H1 (cell line): ENCODE results near the gene SLC25A24. TPM values are rescaled to one million over a fixed set of nuclear protein-coding genes. Genes with fewer than 3 reads are reported as not detected.

ENCODE experiments used
- ASH2L ChIP-seq: fragments of 200-600, 300-600 bp; sonication (generic); IDR thresholded peaks from one replicate; pipeline ENCODE4 v1.7.1; 2017; ENCODE audit warnings: low read length
- ATF2 ChIP-seq: IDR thresholded peaks from 2 replicates; pipeline ENCODE4 v1.6.1; 2012; ENCODE audit warnings: low read length, inconsistent platforms
- CBX8 ChIP-seq: fragments of 300-800, 300-1000 bp; sonication (generic); IDR thresholded peaks from 2 replicates; pipeline ENCODE4 v1.7.1; 2016; ENCODE audit warnings: low read depth, low read length, borderline replicate concordance
- CTBP2 ChIP-seq: IDR thresholded peaks from 2 replicates; pipeline ENCODE4 v1.7.0; 2011; ENCODE audit warnings: borderline replicate concordance, mild to moderate bottlenecking, moderate library complexity, mixed read lengths, low read length; ENCODE audit not compliant: insufficient read depth, insufficient read length
- KDM5A ChIP-seq: fragments of 200-600 bp; IDR thresholded peaks from 2 replicates; pipeline ENCODE4 v1.7.1; 2012; ENCODE audit warnings: mild to moderate bottlenecking, low read length, inconsistent platforms, mixed read lengths
- SIN3A ChIP-seq, 2 experiments: IDR thresholded peaks in 1 of 2; conservative IDR thresholded peaks in 1 of 2; 2 replicates each; pipeline ENCODE4 v1.6.1; 2011 to 2012; ENCODE audit warnings: low read length in 2 of 2, improper control_type of control experiment in 1 of 2, low read depth in 1 of 2, mild to moderate bottlenecking in 1 of 2
- polyA plus RNA-seq, 7 experiments: library from polyadenylated mRNA; depleted of rRNA in 3 of 7; stranded (reverse) in 5 of 7; unstranded in 2 of 7; fragments of >200 nt in 5 of 7; fragments of 200-250 nt in 2 of 7; gene quantifications; 1 replicate in 5 of 7; 2 replicates in 1 of 7; 4 replicates in 1 of 7; pipeline versions ENCODE4 v1.2.1 to v1.2.3, GENCODE V29; 2011 to 2013; ENCODE audit warnings: missing spikeins in 2 of 7, mixed read lengths in 2 of 7
- total RNA-seq: library from RNA; stranded (reverse); fragmentation: NEBNext Ultra II Directional; extraction: Animal tissue kit (Norgen Biotek cat#: 25700); gene quantifications from 2 replicates; pipeline ENCODE4 v1.2.1, GENCODE V29; 2021

Gene SLC25A24
- total and polyA plus RNA-seq, 2 of the 8 experiments (the other 6 are each of a cell fraction or from before 2014, with no cell fraction given), result 13.6 to 40.6 TPM

- TF ChIP-seq CBX8 (no peak), KDM5A (no peak), ATF2 (no peak), ASH2L (no peak), CTBP2 (no peak), SIN3A (conservative IDR thresholded peaks at IDR 0.05 in 1 of 2, IDR thresholded peaks at IDR 0.05 in 1 of 2; ENCODE audit: low read depth in 1 of 2, low read length in 2 of 2) (no peak)
Observed at GRCh38 chr1:108154314-108154713, 45.8 kb downstream of the SLC25A24 start (continued).
